Endodermal cell (in vitro differentiated cells): ENCODE results near the gene SEMA5A. TPM values are rescaled to one million over a fixed set of nuclear protein-coding genes. Genes with fewer than 3 reads are reported as not detected.

Experiments used
- DNase-seq: peaks from one replicate; pipeline ENCODE4 v3.0.0-alpha.2; 2017
- H3K27ac ChIP-seq: 2 replicates; pipeline ENCODE4 v1.5.1; 2013; ENCODE audit warnings: mild to moderate bottlenecking, low read depth, low read length, moderate library complexity
- H3K27me3 ChIP-seq: 2 replicates; pipeline ENCODE4 v1.6.1; 2013; ENCODE audit warnings: mild to moderate bottlenecking, low read length, moderate library complexity; ENCODE audit not compliant: insufficient read depth, control insufficient read depth, poor library complexity, severe bottlenecking
- H3K36me3 ChIP-seq: 2 replicates; pipeline ENCODE4 v1.7.0; 2013; ENCODE audit warnings: mild to moderate bottlenecking, low read length, moderate library complexity; ENCODE audit not compliant: control insufficient read depth, insufficient read depth
- H3K4me1 ChIP-seq: one replicate; pipeline ENCODE4 v1.7.0; 2013; ENCODE audit warnings: low read length; ENCODE audit not compliant: control insufficient read depth, insufficient read depth
- H3K4me3 ChIP-seq: 2 replicates; pipeline ENCODE4 v1.5.1; 2013; ENCODE audit warnings: mild to moderate bottlenecking, low read length, moderate library complexity
- H3K9ac ChIP-seq: 2 replicates; pipeline ENCODE4 v1.6.1; 2013; ENCODE audit warnings: mild to moderate bottlenecking, low read length, moderate library complexity; ENCODE audit not compliant: poor library complexity, severe bottlenecking; ENCODE audit errors: extremely low read depth
- H3K9me3 ChIP-seq: 2 replicates; pipeline ENCODE4 v1.6.1; 2013; ENCODE audit warnings: mild to moderate bottlenecking, low read length, moderate library complexity; ENCODE audit not compliant: control insufficient read depth
- H3K27ac Mint-ChIP-seq: 2 replicates; pipeline ENCODE4 v1.8.0; 2020; ENCODE audit warnings: mixed read lengths
- H3K27me3 Mint-ChIP-seq: 2 replicates; pipeline ENCODE4 v1.8.0; 2021; ENCODE audit warnings: mild to moderate bottlenecking, mixed read lengths; ENCODE audit not compliant: insufficient read depth
- H3K36me3 Mint-ChIP-seq: 2 replicates; pipeline ENCODE4 v1.8.0; 2020; ENCODE audit warnings: low read depth, mixed read lengths
- H3K4me1 Mint-ChIP-seq: 2 replicates; pipeline ENCODE4 v1.8.0; 2020; ENCODE audit warnings: mixed read lengths
- H3K4me3 Mint-ChIP-seq: 2 replicates; pipeline ENCODE4 v1.8.0; 2020; ENCODE audit warnings: mild to moderate bottlenecking, moderate library complexity, mixed read lengths
- H3K9me3 Mint-ChIP-seq: 2 replicates; pipeline ENCODE4 v1.8.0; 2020; ENCODE audit warnings: mild to moderate bottlenecking, mixed read lengths
- CTCF ChIP-seq: fragments of 200-600 bp; sonication (generic); conservative IDR thresholded peaks from 2 replicates; pipeline ENCODE4 v1.5.0; 2021; ENCODE audit warnings: antibody characterized with exemption, mild to moderate bottlenecking
- WGBS, 2 experiments: methylation state at CpG; one replicate each; pipeline versions ENCODE4 v1.1.5 to v1.1.7; 2013; ENCODE audit warnings: missing lambda C conversion rate in 2 of 2, mixed read lengths in 1 of 2; ENCODE audit not compliant: insufficient coverage in 1 of 2, insufficient read length in 1 of 2; 5-methylcytosine and 5-hydroxymethylcytosine counted together
- total RNA-seq, 2 donors: library from RNA; stranded (reverse); fragmentation: NEBNext Ultra II Directional in 1 of 2; extraction: Animal tissue kit (Norgen Biotek cat#: 25700) in 1 of 2; gene quantifications; 2 replicates in 1 of 2; 3 replicates in 1 of 2; pipeline ENCODE4 v1.2.1, GENCODE V29; 2021

The SEMA5A gene
- total RNA-seq, 2 donors from 2014 or later, result 46.8 to 77.8 TPM

- no peak for TF ChIP-seq CTCF
- no peak overlapping the region for H3K27ac ChIP-seq
Observed at GRCh38 chr5:9209846-9210492, 335.9 kb downstream of the SEMA5A start.

GRCh38 chr5:9207817-9208418 lies 338.0 kb downstream of the SEMA5A start:
- H3K27me3 Mint-ChIP-seq, result no peaks in the 10 kb centered on the region
- Histone ChIP-seq H3K4me1 (peaks cover under 1% of the 10 kb centered on the region), H3K4me3 (no peak overlapping the region), H3K9me3 (peaks cover 11% of the 10 kb centered on the region), H3K9ac (no peak overlapping the region), H3K27ac (no peak overlapping the region), H3K36me3 (peaks cover 54% of the 10 kb centered on the region), H3K27me3 (no peaks in the 10 kb centered on the region)
- H3K36me3 Mint-ChIP-seq, result peaks cover 26% of the 10 kb centered on the region
- 86 to 90% methylated on average over 3 to 4 of the region's 5 CpGs for WGBS, 2 experiments
- TF ChIP-seq CTCF, result peak; percentile 78
- peaks cover 7% of the 10 kb centered on the region for H3K4me1 Mint-ChIP-seq
- DNase-seq, result no peak
- H3K9me3 Mint-ChIP-seq, result peaks cover 5% of the 10 kb centered on the region
- no peak overlapping the region for H3K27ac Mint-ChIP-seq
- H3K4me3 Mint-ChIP-seq, result no peak overlapping the region

More at GRCh38 chr5:9209846-9210492, 335.9 kb downstream of the SEMA5A start:
- Histone ChIP-seq H3K36me3 (peaks cover 56% of the 10 kb centered on the region), H3K4me3 (no peak overlapping the region), H3K9ac (no peak overlapping the region), H3K27me3 (no peaks in the 10 kb centered on the region), H3K4me1 (peaks cover 12% of the 10 kb centered on the region), H3K9me3 (peaks cover 2% of the 10 kb centered on the region)
- DNase-seq, result no peak
- Mint-ChIP-seq H3K9me3 (peaks cover 2% of the 10 kb centered on the region), H3K27ac (no peak overlapping the region), H3K27me3 (no peaks in the 10 kb centered on the region), H3K4me1 (peaks cover 17% of the 10 kb centered on the region), H3K4me3 (no peak overlapping the region), H3K36me3 (peaks cover 24% of the 10 kb centered on the region)
- WGBS, 2 experiments, result 93 to 98% methylated on average over 2 to 3 of the region's 3 CpGs

- Histone ChIP-seq H3K4me3 (no peak overlapping the region), H3K9ac (no peak overlapping the region), H3K27me3 (no peaks in the 10 kb centered on the region), H3K9me3 (peaks cover 11% of the 10 kb centered on the region), H3K4me1 (peaks cover 5% of the 10 kb centered on the region), H3K36me3 (peaks cover 50% of the 10 kb centered on the region), H3K27ac (no peak overlapping the region)
- Mint-ChIP-seq H3K9me3 (peaks cover 5% of the 10 kb centered on the region), H3K27ac (no peak overlapping the region), H3K27me3 (no peaks in the 10 kb centered on the region), H3K4me1 (peaks cover 8% of the 10 kb centered on the region), H3K36me3 (peaks cover 30% of the 10 kb centered on the region), H3K4me3 (no peak overlapping the region)
- WGBS, 2 experiments, result 96 to 100% methylated on average over 1 to 2 of the region's 2 CpGs
- no peak for TF ChIP-seq CTCF
- no peak for DNase-seq
Observed at GRCh38 chr5:9202636-9203035, 343.2 kb downstream of the SEMA5A start.
